AG09309 (cell line): ENCODE results near the gene SLC3A2.
"Not testable (repeated sequence)": the region's sequence is repeated elsewhere in the genome, so short reads cannot be mapped to it uniquely, and the experiment has no call there.

Experiments
- DNase-seq: peaks from one replicate; pipeline ENCODE4 v3.0.0-alpha.2; 2010; ENCODE audit warnings: low read depth
- H3K4me3 ChIP-seq: 2 replicates; pipeline ENCODE4 v1.5.1; 2011; ENCODE audit warnings: mild to moderate bottlenecking, low read depth, low read length, moderate library complexity; ENCODE audit not compliant: control insufficient read depth
- CTCF ChIP-seq: IDR thresholded peaks from 2 replicates; pipeline ENCODE4 v1.5.1; 2011; ENCODE audit warnings: mild to moderate bottlenecking, low read depth, low read length, inconsistent platforms; ENCODE audit not compliant: insufficient read depth, control insufficient read depth; ENCODE audit errors: missing control alignments

SLC3A2 gene

GRCh38 chr11:62839050-62839945, 41.4 kb upstream of the SLC3A2 start, which contains the start of gene WDR74:
Gene WDR74, minus strand, starts transcription at chr11:62839590. Its CDS starts 20 bp downstream, at chr11:62839570.
- peak; percentile 51 for DNase-seq
- TF ChIP-seq CTCF = no peak

GRCh38 chr11:62840721-62841360, 39.9 kb upstream of the SLC3A2 start:
- peak; percentile 41 for DNase-seq
- peak overlapping the region; percentile 85 for H3K4me3 ChIP-seq

More at GRCh38 chr11:62839050-62839945, 41.4 kb upstream of the SLC3A2 start, which contains the start of gene WDR74:
- H3K4me3 ChIP-seq = peak within 1 kb of the TSS; percentile 85

- TF ChIP-seq CTCF = no peak
- peak; percentile 100 for DNase-seq
- H3K4me3 ChIP-seq = peak overlapping the region; percentile 38
These were observed 39.1 kb upstream of the SLC3A2 start for GRCh38 chr11:62841361-62842170.

- DNase-seq = no peak
- no peak for TF ChIP-seq CTCF
- H3K4me3 ChIP-seq = peak overlapping the region; percentile 38
These were observed 38.4 kb upstream of the SLC3A2 start for GRCh38 chr11:62842171-62842741.

GRCh38 chr11:62842891-62843290, 37.8 kb upstream of the SLC3A2 start:
- DNase-seq, H3K4me3 ChIP-seq: not testable (repeated sequence)

- no peak overlapping the region for H3K4me3 ChIP-seq
- no peak for DNase-seq
- TF ChIP-seq CTCF = no peak
These were observed 37.2 kb upstream of the SLC3A2 start for GRCh38 chr11:62843466-62843865.

- no peak for DNase-seq
- no peak for TF ChIP-seq CTCF
- no peak overlapping the region for H3K4me3 ChIP-seq
These were observed 36.5 kb upstream of the SLC3A2 start for GRCh38 chr11:62844154-62844553.
